CD4-positive, alpha-beta T cell (primary cell): ENCODE results near the gene RNASE8. TPM values are rescaled to one million over a fixed set of nuclear protein-coding genes. Genes with fewer than 3 reads are reported as not detected.

Source experiments
- ATAC-seq: fragments of 200-7000 bp; cut with Tn5 transposase; one replicate; pipeline ENCODE4 v1.10.0; 2022; ENCODE audit warnings: mild to moderate bottlenecking; ENCODE audit not compliant: poor library complexity
- CTCF ChIA-PET: fragments of 350-600 bp; sonication (Branson Sonifier 250); formaldehyde crosslinking; loops from one replicate; lab custom pipeline; 2021; ENCODE audit warnings: antibody characterized with exemption, inconsistent platforms; lab: Charles Lee
- POLR2A ChIA-PET: fragments of 350-600 bp; sonication (Branson Sonifier 250); formaldehyde crosslinking; loops from one replicate; lab custom pipeline; 2021; ENCODE audit warnings: antibody characterized with exemption, inconsistent platforms; lab: Charles Lee
- DNase-seq, 14 experiments: peaks; one replicate each; pipeline ENCODE4 v3.0.0-alpha.2; 2013 to 2020; ENCODE audit warnings: mixed read lengths in 2 of 14
- H3K27ac ChIP-seq, 2 donors: one replicate each; pipeline versions ENCODE4 v1.5.1 to v1.7.0; 2013; ENCODE audit warnings: low read length in 2 of 2, low read depth in 1 of 2, mild to moderate bottlenecking in 1 of 2
- H3K27me3 ChIP-seq, 2 experiments: 1 replicate in 1 of 2; 2 replicates in 1 of 2; pipeline versions ENCODE4 v1.6.1 to v1.7.0; 2013; ENCODE audit warnings: low read length in 2 of 2, control low read depth in 1 of 2, mild to moderate bottlenecking in 1 of 2, moderate library complexity in 1 of 2; ENCODE audit not compliant: insufficient read depth in 2 of 2, control insufficient read depth in 1 of 2
- H3K36me3 ChIP-seq: one replicate; pipeline ENCODE4 v1.6.1; 2013; ENCODE audit warnings: low read length, control low read depth; ENCODE audit not compliant: insufficient read depth
- H3K4me1 ChIP-seq: one replicate; pipeline ENCODE4 v1.6.1; 2013; ENCODE audit warnings: low read length, control low read depth; ENCODE audit not compliant: insufficient read depth
- H3K4me3 ChIP-seq: one replicate; pipeline ENCODE4 v1.5.1; 2013; ENCODE audit warnings: mild to moderate bottlenecking, low read length, moderate library complexity
- H3K9me3 ChIP-seq, 2 experiments: 1 replicate in 1 of 2; 2 replicates in 1 of 2; pipeline versions ENCODE4 v1.6.1 to v1.7.0; 2013; ENCODE audit warnings: low read length in 2 of 2, mild to moderate bottlenecking in 2 of 2, control low read depth in 1 of 2, moderate library complexity in 1 of 2; ENCODE audit not compliant: control insufficient read depth in 1 of 2, insufficient read depth in 1 of 2
- H3K27ac Mint-ChIP-seq: one replicate; pipeline ENCODE4 v1.8.0; 2020; ENCODE audit warnings: mixed read lengths
- H3K27me3 Mint-ChIP-seq: one replicate; pipeline ENCODE4 v1.8.0; 2021; ENCODE audit warnings: mixed read lengths
- H3K36me3 Mint-ChIP-seq: one replicate; pipeline ENCODE4 v1.8.0; 2021; ENCODE audit warnings: low read depth, mixed read lengths
- H3K4me1 Mint-ChIP-seq: one replicate; pipeline ENCODE4 v1.8.0; 2021; ENCODE audit warnings: low read depth, mixed read lengths
- H3K4me3 Mint-ChIP-seq: one replicate; pipeline ENCODE4 v1.8.0; 2020; ENCODE audit warnings: mild to moderate bottlenecking, mixed read lengths
- H3K9me3 Mint-ChIP-seq: one replicate; pipeline ENCODE4 v1.8.0; 2020; ENCODE audit warnings: mixed read lengths
- CTCF ChIP-seq: fragments of 200-600 bp; IDR thresholded peaks from one replicate; pipeline ENCODE4 v1.8.0; 2022; ENCODE audit warnings: antibody characterized with exemption, mild to moderate bottlenecking
- intact Hi-C, 2 experiments: fragments of 100-400 bp; cut with DNase I in 1 of 2; cut with micrococcal nuclease in 1 of 2; formaldehyde crosslinking; loops; one replicate each; pipeline versions ENCODE4 v1.15.1 to v1.9.0; 2023 to 2025; cut with DNase I, micrococcal nuclease
- total RNA-seq, 174 experiments: library from RNA in 2 of 174; stranded (reverse) in 2 of 174; gene quantifications; one replicate each; pipeline ENCODE4 v1.2.3 and lab custom pipeline; 2021 to 2026

Gene RNASE8
- total RNA-seq, 2 experiments from 2014 or later: not detected

GRCh38 chr14:21054768-21055145 is 2.9 kb upstream of the RNASE8 start:
- ChIA-PET CTCF (no interaction called here), POLR2A (no interaction called here)
- DNase-seq (no peak), ATAC-seq (no peak)
- Histone ChIP-seq H3K27ac (no peak overlapping the region), H3K4me3 (no peak overlapping the region), H3K9me3 (no peaks in the 10 kb centered on the region), H3K4me1 (no peaks in the 10 kb centered on the region), H3K27me3 (no peaks in the 10 kb centered on the region), H3K36me3 (no peaks in the 10 kb centered on the region)
- TF ChIP-seq CTCF: no peak
- Mint-ChIP-seq H3K4me3 (no peak overlapping the region), H3K9me3 (no peaks in the 10 kb centered on the region), H3K27ac (no peak overlapping the region), H3K36me3 (no peaks in the 10 kb centered on the region), H3K4me1 (no peaks in the 10 kb centered on the region), H3K27me3 (peaks cover 14% of the 10 kb centered on the region)
- intact Hi-C loops: no loop called here

- H3K9me3 Mint-ChIP-seq: no peaks in the 10 kb centered on the region
- H3K4me3 Mint-ChIP-seq: no peak overlapping the region
- H3K36me3 Mint-ChIP-seq: no peaks in the 10 kb centered on the region
- no peak for TF ChIP-seq CTCF
- Histone ChIP-seq H3K9me3 (no peaks in the 10 kb centered on the region), H3K27me3 (no peaks in the 10 kb centered on the region), H3K4me1 (no peaks in the 10 kb centered on the region), H3K4me3 (no peak overlapping the region), H3K27ac (no peak overlapping the region), H3K36me3 (no peaks in the 10 kb centered on the region)
- intact Hi-C loops: no loop called here
- DNase-seq (no peak), ATAC-seq (no peak)
- no peak overlapping the region for H3K27ac Mint-ChIP-seq
- POLR2A ChIA-PET: no interaction called here
- H3K27me3 Mint-ChIP-seq: peaks cover 18% of the 10 kb centered on the region
- CTCF ChIA-PET: no interaction called here
- H3K4me1 Mint-ChIP-seq: no peaks in the 10 kb centered on the region
These were observed 2.0 kb upstream of the RNASE8 start for GRCh38 chr14:21055432-21056117.

- Histone ChIP-seq H3K4me3 (no peak overlapping the region), H3K9me3 (no peaks in the 10 kb centered on the region), H3K27ac (no peak overlapping the region), H3K27me3 (peaks cover 0 to 5% of the 10 kb centered on the region in 2 experiments), H3K4me1 (no peaks in the 10 kb centered on the region), H3K36me3 (no peaks in the 10 kb centered on the region)
- CTCF ChIA-PET: interaction anchor here (1.6 kb wide), 1 partner anchor 42 kb away, joined by 3 read pairs; no protein-coding TSS in a partner anchor
- POLR2A ChIA-PET: no interaction called here
- Mint-ChIP-seq H3K9me3 (no peaks in the 10 kb centered on the region), H3K4me1 (no peaks in the 10 kb centered on the region), H3K27ac (no peak overlapping the region), H3K4me3 (no peak overlapping the region), H3K27me3 (peaks cover 27% of the 10 kb centered on the region), H3K36me3 (no peaks in the 10 kb centered on the region)
- ATAC-seq (no peak), DNase-seq (no peak)
- no peak for TF ChIP-seq CTCF
- intact Hi-C loops: no loop called here
These were observed 980 bp upstream of the RNASE8 start for GRCh38 chr14:21056520-21057163.
